AG10803 (cell line): Measurements from ENCODE around the gene ZXDC.
A peak's percentile ranks its signal among the peaks of the same experiment; 100 is the strongest.

Source experiments
- DNase-seq: peaks from one replicate; pipeline ENCODE4 v3.0.0; 2010; ENCODE audit warnings: low read depth
- H3K4me3 ChIP-seq: 2 replicates; pipeline ENCODE4 v1.5.1; 2011; ENCODE audit warnings: mild to moderate bottlenecking, low read length, control low read depth
- TF ChIP-seq, protein P1 (sequence below): conservative IDR thresholded peaks from 2 replicates; pipeline ENCODE4 v1.5.1; 2011; ENCODE audit warnings: mild to moderate bottlenecking, low read length, control low read depth, inconsistent platforms

Gene ZXDC

DNA sequence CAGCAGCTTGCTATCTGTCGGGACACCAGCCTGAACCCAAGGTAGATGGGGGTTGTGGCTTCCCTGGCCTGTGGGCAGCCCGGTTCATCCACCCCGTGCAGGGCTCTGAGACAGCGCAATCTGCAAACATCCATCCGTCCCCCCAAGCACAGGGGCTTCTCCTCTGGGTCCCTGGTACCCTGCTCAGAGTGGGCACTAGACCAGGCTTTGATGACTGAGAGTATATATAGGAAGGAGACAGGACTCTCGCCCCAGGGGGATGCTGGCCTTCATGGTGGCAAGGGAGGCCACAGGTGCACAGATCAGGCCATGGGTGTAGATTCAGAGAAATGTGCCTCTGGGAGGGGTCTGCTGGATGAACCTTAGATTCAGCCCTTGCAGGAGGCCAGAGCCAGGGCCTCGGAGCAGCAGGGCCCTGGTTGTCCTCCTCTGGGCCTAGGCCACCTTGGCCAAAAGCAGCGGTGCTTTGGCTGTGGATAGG is 40.7 kb downstream of the ZXDC start:
- no peak overlapping the region for H3K4me3 ChIP-seq
- TF ChIP-seq, protein P1, sequence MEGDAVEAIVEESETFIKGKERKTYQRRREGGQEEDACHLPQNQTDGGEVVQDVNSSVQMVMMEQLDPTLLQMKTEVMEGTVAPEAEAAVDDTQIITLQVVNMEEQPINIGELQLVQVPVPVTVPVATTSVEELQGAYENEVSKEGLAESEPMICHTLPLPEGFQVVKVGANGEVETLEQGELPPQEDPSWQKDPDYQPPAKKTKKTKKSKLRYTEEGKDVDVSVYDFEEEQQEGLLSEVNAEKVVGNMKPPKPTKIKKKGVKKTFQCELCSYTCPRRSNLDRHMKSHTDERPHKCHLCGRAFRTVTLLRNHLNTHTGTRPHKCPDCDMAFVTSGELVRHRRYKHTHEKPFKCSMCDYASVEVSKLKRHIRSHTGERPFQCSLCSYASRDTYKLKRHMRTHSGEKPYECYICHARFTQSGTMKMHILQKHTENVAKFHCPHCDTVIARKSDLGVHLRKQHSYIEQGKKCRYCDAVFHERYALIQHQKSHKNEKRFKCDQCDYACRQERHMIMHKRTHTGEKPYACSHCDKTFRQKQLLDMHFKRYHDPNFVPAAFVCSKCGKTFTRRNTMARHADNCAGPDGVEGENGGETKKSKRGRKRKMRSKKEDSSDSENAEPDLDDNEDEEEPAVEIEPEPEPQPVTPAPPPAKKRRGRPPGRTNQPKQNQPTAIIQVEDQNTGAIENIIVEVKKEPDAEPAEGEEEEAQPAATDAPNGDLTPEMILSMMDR, result no peak
- no peak for DNase-seq

- DNase-seq, result no peak
- TF ChIP-seq, protein P1, result no peak
- H3K4me3 ChIP-seq, result no peak overlapping the region
Observed at GRCh38 chr3:126434264-126434590, 41.5 kb downstream of the ZXDC start.

GRCh38 chr3:126433496-126434263 is 42.0 kb downstream of the ZXDC start:
- DNase-seq, result no peak
- no peak overlapping the region for H3K4me3 ChIP-seq
- TF ChIP-seq, protein P1, result no peak

GRCh38 chr3:126433105-126433430 is 42.6 kb downstream of the ZXDC start:
- H3K4me3 ChIP-seq, result no peak overlapping the region
- TF ChIP-seq, protein P1, result no peak
- DNase-seq, result no peak

- DNase-seq, result peak; percentile 17
- H3K4me3 ChIP-seq, result no peak overlapping the region
- TF ChIP-seq, protein P1, result no peak
Observed at GRCh38 chr3:126432361-126433104, 43.2 kb downstream of the ZXDC start.

DNA sequence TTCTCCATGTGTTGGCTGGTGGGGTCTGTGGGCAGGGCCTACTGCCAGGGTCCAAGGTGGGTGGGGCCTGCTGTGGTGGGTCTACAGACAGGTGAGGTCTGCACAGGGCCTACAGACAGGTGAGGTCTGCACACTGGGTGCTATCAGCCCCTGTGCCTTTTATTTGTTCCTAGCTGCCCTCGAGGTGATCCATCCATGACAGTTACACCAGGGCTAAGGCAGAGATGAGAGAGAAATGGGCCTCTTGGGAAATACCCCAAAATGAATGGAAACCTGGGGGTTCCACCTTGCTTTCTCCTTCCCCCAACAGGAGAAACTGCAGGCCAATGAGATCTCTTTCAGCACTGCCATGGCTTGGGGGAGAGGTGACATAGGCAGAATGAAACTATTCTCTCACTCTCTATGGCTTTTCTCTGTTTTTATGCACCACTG is 44.6 kb downstream of the ZXDC start:
- TF ChIP-seq, protein P1, result no peak
- no peak overlapping the region for H3K4me3 ChIP-seq
- DNase-seq, result no peak

GRCh38 chr3:126424751-126425150 is 50.9 kb downstream of the ZXDC start:
- no peak for DNase-seq
- no peak overlapping the region for H3K4me3 ChIP-seq
- TF ChIP-seq, protein P1, result no peak
